WTC11 (cell line): ENCODE measurements around the gene TPGS2. TPM values are rescaled to one million over a fixed set of nuclear protein-coding genes. Genes with fewer than 3 reads are reported as not detected.

Experiments used
- CREB1 ChIP-seq: sonication (generic); formaldehyde crosslinking; IDR thresholded peaks from 2 replicates; pipeline ENCODE4 v1.8.0; 2023; ENCODE audit warnings: mild to moderate bottlenecking, missing genetic modification reagents
- CREM ChIP-seq: sonication (generic); formaldehyde crosslinking; IDR thresholded peaks from 2 replicates; pipeline ENCODE4 v1.8.1; 2022; ENCODE audit warnings: mild to moderate bottlenecking, missing genetic modification reagents, moderate library complexity
- ELF4 ChIP-seq: sonication (generic); formaldehyde crosslinking; IDR thresholded peaks from 2 replicates; pipeline ENCODE4 v1.8.1; 2022; ENCODE audit warnings: low read depth, mild to moderate bottlenecking, moderate library complexity, missing genetic modification reagents
- EMX1 ChIP-seq: fragments of 250-450 bp; sonication (Bioruptor Pico); IDR thresholded peaks from 2 replicates; pipeline ENCODE4 v1.8.0; 2021; ENCODE audit warnings: mild to moderate bottlenecking
- ESRRA ChIP-seq: sonication (generic); formaldehyde crosslinking; IDR thresholded peaks from 2 replicates; pipeline ENCODE4 v1.8.1; 2022; ENCODE audit warnings: mild to moderate bottlenecking, missing genetic modification reagents, borderline replicate concordance
- FOXK1 ChIP-seq: sonication (generic); formaldehyde crosslinking; IDR thresholded peaks from 2 replicates; pipeline ENCODE4 v1.8.0; 2022; ENCODE audit warnings: mild to moderate bottlenecking, moderate library complexity, missing genetic modification reagents
- GRHL2 ChIP-seq: fragments of 250-450 bp; sonication (Bioruptor Pico); IDR thresholded peaks from 2 replicates; pipeline ENCODE4 v1.8.0; 2022; ENCODE audit warnings: mild to moderate bottlenecking, moderate library complexity; ENCODE audit not compliant: insufficient replicate concordance, severe bottlenecking
- GTF2I ChIP-seq: fragments of 250-450 bp; sonication (Bioruptor Pico); conservative IDR thresholded peaks from 2 replicates; pipeline ENCODE4 v1.4.0; 2021; ENCODE audit warnings: mild to moderate bottlenecking
- JAZF1 ChIP-seq: fragments of 250-450 bp; sonication (Bioruptor Pico); IDR thresholded peaks from 2 replicates; pipeline ENCODE4 v1.9.0; 2021; ENCODE audit warnings: moderate library complexity, mild to moderate bottlenecking, inconsistent platforms
- JUN ChIP-seq: sonication (generic); formaldehyde crosslinking; IDR thresholded peaks from 2 replicates; pipeline ENCODE4 v1.8.0; 2023; ENCODE audit warnings: mild to moderate bottlenecking, missing genetic modification reagents
- MXD4 ChIP-seq: fragments of 250-450 bp; sonication (Bioruptor Pico); IDR thresholded peaks from 2 replicates; pipeline ENCODE4 v1.8.0; 2021; ENCODE audit warnings: mild to moderate bottlenecking, moderate library complexity, borderline replicate concordance
- MYBL2 ChIP-seq: sonication (generic); formaldehyde crosslinking; IDR thresholded peaks from 2 replicates; pipeline ENCODE4 v1.8.1; 2023; ENCODE audit warnings: mild to moderate bottlenecking, moderate library complexity, missing genetic modification reagents
- NFE2L1 ChIP-seq: sonication (generic); formaldehyde crosslinking; IDR thresholded peaks from 2 replicates; pipeline ENCODE4 v1.8.1; 2023; ENCODE audit warnings: missing genetic modification reagents
- NFYB ChIP-seq: sonication (generic); formaldehyde crosslinking; conservative IDR thresholded peaks from 2 replicates; pipeline ENCODE4 v1.8.0; 2022; ENCODE audit warnings: low read depth, missing genetic modification reagents
- NR1H2 ChIP-seq: sonication (generic); formaldehyde crosslinking; IDR thresholded peaks from 2 replicates; pipeline ENCODE4 v1.9.0; 2021; ENCODE audit warnings: mild to moderate bottlenecking, moderate library complexity, missing genetic modification reagents
- NR2C2 ChIP-seq: sonication (generic); formaldehyde crosslinking; IDR thresholded peaks from 2 replicates; pipeline ENCODE4 v1.8.0; 2022; ENCODE audit warnings: mild to moderate bottlenecking, missing genetic modification reagents
- OVOL2 ChIP-seq: fragments of 250-450 bp; sonication (Bioruptor Pico); IDR thresholded peaks from 2 replicates; pipeline ENCODE4 v1.9.0; 2021; ENCODE audit warnings: mild to moderate bottlenecking, borderline replicate concordance
- SMAD3 ChIP-seq: sonication (generic); formaldehyde crosslinking; IDR thresholded peaks from 2 replicates; pipeline ENCODE4 v1.8.0; 2022; ENCODE audit warnings: missing genetic modification reagents, mild to moderate bottlenecking, borderline replicate concordance
- TEAD1 ChIP-seq: sonication (generic); formaldehyde crosslinking; IDR thresholded peaks from 2 replicates; pipeline ENCODE4 v1.8.0; 2022; ENCODE audit warnings: mild to moderate bottlenecking, missing genetic modification reagents
- ZBTB21 ChIP-seq: sonication (generic); formaldehyde crosslinking; IDR thresholded peaks from 2 replicates; pipeline ENCODE4 v1.8.1; 2023; ENCODE audit warnings: mild to moderate bottlenecking, missing genetic modification reagents, borderline replicate concordance
- ZNF219 ChIP-seq: sonication (generic); formaldehyde crosslinking; IDR thresholded peaks from 2 replicates; pipeline ENCODE4 v1.8.0; 2023; ENCODE audit warnings: missing genetic modification reagents, mild to moderate bottlenecking, borderline replicate concordance
- ZNF232 ChIP-seq: sonication (generic); formaldehyde crosslinking; IDR thresholded peaks from 2 replicates; pipeline ENCODE4 v1.8.0; 2022; ENCODE audit warnings: mild to moderate bottlenecking, missing genetic modification reagents
- total RNA-seq: library from RNA; stranded (reverse); gene quantifications from 3 replicates; pipeline ENCODE4 v1.2.3, GENCODE V29; 2021
- TF ChIP-seq, protein P1 (sequence below): sonication (generic); formaldehyde crosslinking; IDR thresholded peaks from 2 replicates; pipeline ENCODE4 v1.8.0; 2023; ENCODE audit warnings: mild to moderate bottlenecking, missing genetic modification reagents
- TF ChIP-seq, protein P2 (sequence below): sonication (generic); formaldehyde crosslinking; IDR thresholded peaks from 2 replicates; pipeline ENCODE4 v1.8.0; 2022; ENCODE audit warnings: mild to moderate bottlenecking, missing genetic modification reagents
- TF ChIP-seq, protein P3 (sequence below): sonication (generic); formaldehyde crosslinking; IDR thresholded peaks from 2 replicates; pipeline ENCODE4 v1.8.0; 2022; ENCODE audit warnings: missing genetic modification reagents
- TF ChIP-seq, protein P4 (sequence below): sonication (generic); formaldehyde crosslinking; IDR thresholded peaks from 2 replicates; pipeline ENCODE4 v1.8.1; 2022; ENCODE audit warnings: missing genetic modification reagents, borderline replicate concordance
- TF ChIP-seq, protein P5 (sequence below): sonication (generic); formaldehyde crosslinking; IDR thresholded peaks from 2 replicates; pipeline ENCODE4 v1.8.1; 2022; ENCODE audit warnings: low read depth, mild to moderate bottlenecking, moderate library complexity, missing genetic modification reagents, borderline replicate concordance
- TF ChIP-seq, protein P6 (sequence below): sonication (generic); formaldehyde crosslinking; IDR thresholded peaks from 2 replicates; pipeline ENCODE4 v1.8.0; 2022; ENCODE audit warnings: mild to moderate bottlenecking, missing genetic modification reagents

The TPGS2 gene
- total RNA-seq, 1 experiment from 2014 or later: 96.9 TPM

DNA sequence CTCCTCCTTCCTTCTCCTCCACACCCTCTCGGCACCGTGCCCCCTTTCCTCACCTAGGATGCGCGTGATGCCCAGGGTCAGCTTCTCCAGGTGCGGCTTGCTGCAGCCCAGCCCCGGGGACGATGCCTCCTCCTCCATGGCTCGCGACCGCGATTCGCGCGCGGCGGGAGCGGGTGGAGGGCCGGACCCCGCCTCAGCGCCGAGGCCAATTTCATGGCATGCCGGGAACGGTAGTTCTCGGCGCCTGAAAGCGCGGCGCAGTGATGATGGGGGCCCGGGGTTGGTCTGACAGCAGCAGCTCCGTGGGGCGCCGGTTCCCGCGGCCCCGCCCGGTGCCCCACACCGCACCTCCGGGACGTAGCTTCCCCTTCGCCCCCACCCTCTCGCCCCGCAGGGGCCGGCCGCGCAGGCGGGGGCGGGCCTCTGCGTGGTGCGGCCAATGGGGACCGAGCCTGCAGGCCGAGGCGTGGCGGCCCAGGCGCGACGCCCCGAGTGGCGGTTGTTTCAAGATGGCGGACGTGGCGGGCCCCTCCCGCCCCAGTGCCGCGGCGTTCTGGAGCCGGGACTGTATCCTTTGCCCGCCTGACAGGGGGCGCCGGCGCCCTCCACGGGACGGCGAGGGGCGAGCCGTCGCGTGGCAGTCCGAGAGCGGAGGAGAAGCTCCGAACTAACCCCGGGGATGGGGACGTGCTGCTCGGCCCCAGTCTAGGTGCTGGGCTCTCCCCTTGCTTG, at the start of gene TPGS2, which contains the start of gene KIAA1328 (continued):
- TF ChIP-seq MYBL2 (CRISPR knock-in tag): no peak
- no peak for TF ChIP-seq ZNF232 (CRISPR knock-in tag)
- no peak for TF ChIP-seq CREB1
- no peak for TF ChIP-seq ELF4
- no peak for TF ChIP-seq OVOL2 (CRISPR knock-in tag)
- no peak for TF ChIP-seq ZBTB21
- peak; percentile 61; the same call in 1 of the 2 replicates for TF ChIP-seq SMAD3 (CRISPR knock-in tag)
- TF ChIP-seq JUN (CRISPR knock-in tag): no peak
- TF ChIP-seq ZNF219 (CRISPR knock-in tag): no peak
- TF ChIP-seq, protein P1, sequence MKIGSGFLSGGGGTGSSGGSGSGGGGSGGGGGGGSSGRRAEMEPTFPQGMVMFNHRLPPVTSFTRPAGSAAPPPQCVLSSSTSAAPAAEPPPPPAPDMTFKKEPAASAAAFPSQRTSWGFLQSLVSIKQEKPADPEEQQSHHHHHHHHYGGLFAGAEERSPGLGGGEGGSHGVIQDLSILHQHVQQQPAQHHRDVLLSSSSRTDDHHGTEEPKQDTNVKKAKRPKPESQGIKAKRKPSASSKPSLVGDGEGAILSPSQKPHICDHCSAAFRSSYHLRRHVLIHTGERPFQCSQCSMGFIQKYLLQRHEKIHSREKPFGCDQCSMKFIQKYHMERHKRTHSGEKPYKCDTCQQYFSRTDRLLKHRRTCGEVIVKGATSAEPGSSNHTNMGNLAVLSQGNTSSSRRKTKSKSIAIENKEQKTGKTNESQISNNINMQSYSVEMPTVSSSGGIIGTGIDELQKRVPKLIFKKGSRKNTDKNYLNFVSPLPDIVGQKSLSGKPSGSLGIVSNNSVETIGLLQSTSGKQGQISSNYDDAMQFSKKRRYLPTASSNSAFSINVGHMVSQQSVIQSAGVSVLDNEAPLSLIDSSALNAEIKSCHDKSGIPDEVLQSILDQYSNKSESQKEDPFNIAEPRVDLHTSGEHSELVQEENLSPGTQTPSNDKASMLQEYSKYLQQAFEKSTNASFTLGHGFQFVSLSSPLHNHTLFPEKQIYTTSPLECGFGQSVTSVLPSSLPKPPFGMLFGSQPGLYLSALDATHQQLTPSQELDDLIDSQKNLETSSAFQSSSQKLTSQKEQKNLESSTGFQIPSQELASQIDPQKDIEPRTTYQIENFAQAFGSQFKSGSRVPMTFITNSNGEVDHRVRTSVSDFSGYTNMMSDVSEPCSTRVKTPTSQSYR (CRISPR knock-in tag): no peak
- TF ChIP-seq FOXK1: peak; percentile 11; the same call in 1 of the 2 replicates
- TF ChIP-seq, protein P2, sequence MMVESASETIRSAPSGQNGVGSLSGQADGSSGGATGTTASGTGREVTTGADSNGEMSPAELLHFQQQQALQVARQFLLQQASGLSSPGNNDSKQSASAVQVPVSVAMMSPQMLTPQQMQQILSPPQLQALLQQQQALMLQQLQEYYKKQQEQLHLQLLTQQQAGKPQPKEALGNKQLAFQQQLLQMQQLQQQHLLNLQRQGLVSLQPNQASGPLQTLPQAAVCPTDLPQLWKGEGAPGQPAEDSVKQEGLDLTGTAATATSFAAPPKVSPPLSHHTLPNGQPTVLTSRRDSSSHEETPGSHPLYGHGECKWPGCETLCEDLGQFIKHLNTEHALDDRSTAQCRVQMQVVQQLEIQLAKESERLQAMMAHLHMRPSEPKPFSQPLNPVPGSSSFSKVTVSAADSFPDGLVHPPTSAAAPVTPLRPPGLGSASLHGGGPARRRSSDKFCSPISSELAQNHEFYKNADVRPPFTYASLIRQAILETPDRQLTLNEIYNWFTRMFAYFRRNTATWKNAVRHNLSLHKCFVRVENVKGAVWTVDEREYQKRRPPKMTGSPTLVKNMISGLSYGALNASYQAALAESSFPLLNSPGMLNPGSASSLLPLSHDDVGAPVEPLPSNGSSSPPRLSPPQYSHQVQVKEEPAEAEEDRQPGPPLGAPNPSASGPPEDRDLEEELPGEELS (CRISPR knock-in tag): peak; percentile 85
- TF ChIP-seq, protein P3, sequence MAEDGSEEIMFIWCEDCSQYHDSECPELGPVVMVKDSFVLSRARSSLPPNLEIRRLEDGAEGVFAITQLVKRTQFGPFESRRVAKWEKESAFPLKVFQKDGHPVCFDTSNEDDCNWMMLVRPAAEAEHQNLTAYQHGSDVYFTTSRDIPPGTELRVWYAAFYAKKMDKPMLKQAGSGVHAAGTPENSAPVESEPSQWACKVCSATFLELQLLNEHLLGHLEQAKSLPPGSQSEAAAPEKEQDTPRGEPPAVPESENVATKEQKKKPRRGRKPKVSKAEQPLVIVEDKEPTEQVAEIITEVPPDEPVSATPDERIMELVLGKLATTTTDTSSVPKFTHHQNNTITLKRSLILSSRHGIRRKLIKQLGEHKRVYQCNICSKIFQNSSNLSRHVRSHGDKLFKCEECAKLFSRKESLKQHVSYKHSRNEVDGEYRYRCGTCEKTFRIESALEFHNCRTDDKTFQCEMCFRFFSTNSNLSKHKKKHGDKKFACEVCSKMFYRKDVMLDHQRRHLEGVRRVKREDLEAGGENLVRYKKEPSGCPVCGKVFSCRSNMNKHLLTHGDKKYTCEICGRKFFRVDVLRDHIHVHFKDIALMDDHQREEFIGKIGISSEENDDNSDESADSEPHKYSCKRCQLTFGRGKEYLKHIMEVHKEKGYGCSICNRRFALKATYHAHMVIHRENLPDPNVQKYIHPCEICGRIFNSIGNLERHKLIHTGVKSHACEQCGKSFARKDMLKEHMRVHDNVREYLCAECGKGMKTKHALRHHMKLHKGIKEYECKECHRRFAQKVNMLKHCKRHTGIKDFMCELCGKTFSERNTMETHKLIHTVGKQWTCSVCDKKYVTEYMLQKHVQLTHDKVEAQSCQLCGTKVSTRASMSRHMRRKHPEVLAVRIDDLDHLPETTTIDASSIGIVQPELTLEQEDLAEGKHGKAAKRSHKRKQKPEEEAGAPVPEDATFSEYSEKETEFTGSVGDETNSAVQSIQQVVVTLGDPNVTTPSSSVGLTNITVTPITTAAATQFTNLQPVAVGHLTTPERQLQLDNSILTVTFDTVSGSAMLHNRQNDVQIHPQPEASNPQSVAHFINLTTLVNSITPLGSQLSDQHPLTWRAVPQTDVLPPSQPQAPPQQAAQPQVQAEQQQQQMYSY (CRISPR knock-in tag): no peak
- TF ChIP-seq TEAD1 (CRISPR knock-in tag): no peak
- TF ChIP-seq, protein P4, sequence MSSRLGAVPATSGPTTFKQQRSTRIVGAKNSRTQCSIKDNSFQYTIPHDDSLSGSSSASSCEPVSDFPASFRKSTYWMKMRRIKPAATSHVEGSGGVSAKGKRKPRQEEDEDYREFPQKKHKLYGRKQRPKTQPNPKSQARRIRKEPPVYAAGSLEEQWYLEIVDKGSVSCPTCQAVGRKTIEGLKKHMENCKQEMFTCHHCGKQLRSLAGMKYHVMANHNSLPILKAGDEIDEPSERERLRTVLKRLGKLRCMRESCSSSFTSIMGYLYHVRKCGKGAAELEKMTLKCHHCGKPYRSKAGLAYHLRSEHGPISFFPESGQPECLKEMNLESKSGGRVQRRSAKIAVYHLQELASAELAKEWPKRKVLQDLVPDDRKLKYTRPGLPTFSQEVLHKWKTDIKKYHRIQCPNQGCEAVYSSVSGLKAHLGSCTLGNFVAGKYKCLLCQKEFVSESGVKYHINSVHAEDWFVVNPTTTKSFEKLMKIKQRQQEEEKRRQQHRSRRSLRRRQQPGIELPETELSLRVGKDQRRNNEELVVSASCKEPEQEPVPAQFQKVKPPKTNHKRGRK (CRISPR knock-in tag): no peak
- TF ChIP-seq, protein P5, sequence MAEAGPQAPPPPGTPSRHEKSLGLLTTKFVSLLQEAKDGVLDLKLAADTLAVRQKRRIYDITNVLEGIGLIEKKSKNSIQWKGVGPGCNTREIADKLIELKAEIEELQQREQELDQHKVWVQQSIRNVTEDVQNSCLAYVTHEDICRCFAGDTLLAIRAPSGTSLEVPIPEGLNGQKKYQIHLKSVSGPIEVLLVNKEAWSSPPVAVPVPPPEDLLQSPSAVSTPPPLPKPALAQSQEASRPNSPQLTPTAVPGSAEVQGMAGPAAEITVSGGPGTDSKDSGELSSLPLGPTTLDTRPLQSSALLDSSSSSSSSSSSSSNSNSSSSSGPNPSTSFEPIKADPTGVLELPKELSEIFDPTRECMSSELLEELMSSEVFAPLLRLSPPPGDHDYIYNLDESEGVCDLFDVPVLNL (CRISPR knock-in tag): peak; percentile 52; the same call in 1 of the 2 replicates
- peak; percentile 70; the same call in 1 of the 2 replicates for TF ChIP-seq EMX1
- 0 out of 2 replicates have a peak, but pooled peaks have one; percentile 82 for TF ChIP-seq ESRRA (CRISPR knock-in tag)
- TF ChIP-seq JAZF1 (CRISPR knock-in tag): no peak
- TF ChIP-seq NFE2L1: no peak; the same call in 1 of the 2 replicates
- no peak for TF ChIP-seq GRHL2
- TF ChIP-seq CREM: peak; percentile 83
- TF ChIP-seq NR2C2 (CRISPR knock-in tag): no peak
- TF ChIP-seq MXD4: peak; percentile 94
- TF ChIP-seq NFYB (CRISPR knock-in tag): 0 out of 2 replicates have a peak, but pooled peaks have one; percentile 18
- TF ChIP-seq, protein P6, sequence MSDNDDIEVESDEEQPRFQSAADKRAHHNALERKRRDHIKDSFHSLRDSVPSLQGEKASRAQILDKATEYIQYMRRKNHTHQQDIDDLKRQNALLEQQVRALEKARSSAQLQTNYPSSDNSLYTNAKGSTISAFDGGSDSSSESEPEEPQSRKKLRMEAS (CRISPR knock-in tag): 0 out of 2 replicates have a peak, but pooled peaks have one; percentile 32
- TF ChIP-seq GTF2I (CRISPR knock-in tag): 0 out of 2 replicates have a peak, but pooled peaks have one; percentile 30
- no peak for TF ChIP-seq NR1H2 (CRISPR knock-in tag)
